HEK293 (cell line): ENCODE measurements around the gene EFNA2.

Experiments
- CTCF ChIA-PET: fragments of 350-600 bp; formaldehyde crosslinking; extraction: SDS; loops from one replicate; lab custom pipeline; 2021; ENCODE audit warnings: antibody characterized with exemption; lab: Yijun Ruan, JAX
- POLR2A ChIA-PET: fragments of 300-600 bp; formaldehyde crosslinking; extraction: SDS; loops from one replicate; lab custom pipeline; 2020; ENCODE audit warnings: antibody characterized with exemption, inconsistent platforms; lab: Yijun Ruan, JAX
- H3K27ac ChIP-seq: fragments of 200-500 bp; sonication (Bioruptor generic); 2 replicates; pipeline ENCODE4 v1.5.1; 2014; ENCODE audit warnings: low read depth, low read length, control low read depth, inconsistent platforms; ENCODE audit errors: extremely low read depth
- H3K36me3 ChIP-seq, 2 experiments: fragments of 200-500 bp in 1 of 2; sonication (Bioruptor generic) in 1 of 2; 1 replicate in 1 of 2; 2 replicates in 1 of 2; pipeline ENCODE4 v1.5.1; 2014 to 2017; ENCODE audit warnings: inconsistent platforms in 2 of 2, low read length in 2 of 2; ENCODE audit not compliant: control insufficient read depth in 2 of 2, insufficient read depth in 1 of 2
- H3K4me1 ChIP-seq: fragments of 200-500 bp; sonication (Bioruptor generic); 2 replicates; pipeline ENCODE4 v1.5.1; 2014; ENCODE audit warnings: mild to moderate bottlenecking, low read length, inconsistent platforms; ENCODE audit not compliant: control insufficient read depth, insufficient read depth
- H3K4me3 ChIP-seq: 2 replicates; pipeline ENCODE4 v1.5.1; 2011; ENCODE audit warnings: low read depth, mild to moderate bottlenecking, control low read depth, low read length, moderate library complexity
- H3K9me3 ChIP-seq: fragments of 200-500 bp; sonication (Bioruptor generic); 2 replicates; pipeline ENCODE4 v1.5.1; 2014; ENCODE audit warnings: low read depth, low read length, inconsistent platforms; ENCODE audit not compliant: control insufficient read depth, insufficient read depth
- GLI4 ChIP-seq: fragments of 450-650 bp; formaldehyde crosslinking; IDR thresholded peaks from 2 replicates; pipeline ENCODE4 v1.5.1; 2016; ENCODE audit warnings: missing biosample characterization, missing genetic modification characterization
- GLIS1 ChIP-seq: fragments of 450-650 bp; formaldehyde crosslinking; IDR thresholded peaks from 2 replicates; pipeline ENCODE4 v1.5.1; 2016; ENCODE audit warnings: missing biosample characterization, missing genetic modification characterization
- GLIS2 ChIP-seq: fragments of 450-650 bp; formaldehyde crosslinking; IDR thresholded peaks from 2 replicates; pipeline ENCODE4 v1.5.1; 2016; ENCODE audit warnings: missing biosample characterization, missing genetic modification characterization
- KLF8 ChIP-seq: fragments of 450-650 bp; formaldehyde crosslinking; IDR thresholded peaks from 2 replicates; pipeline ENCODE4 v1.5.1; 2016; ENCODE audit warnings: missing biosample characterization, missing genetic modification characterization
- OSR2 ChIP-seq: fragments of 450-650 bp; formaldehyde crosslinking; IDR thresholded peaks from 2 replicates; pipeline ENCODE4 v1.5.1; 2016; ENCODE audit warnings: missing biosample characterization, missing genetic modification characterization
- PBX3 ChIP-seq: sonication (generic); formaldehyde crosslinking; IDR thresholded peaks from 2 replicates; pipeline ENCODE4 v1.8.1; 2022; ENCODE audit warnings: mild to moderate bottlenecking, moderate library complexity, missing genetic modification reagents
- PRDM2 ChIP-seq: fragments of 450-650 bp; formaldehyde crosslinking; IDR thresholded peaks from 2 replicates; pipeline ENCODE4 v1.5.1; 2016; ENCODE audit warnings: missing biosample characterization, missing genetic modification characterization, borderline replicate concordance
- SCRT1 ChIP-seq: fragments of 450-650 bp; formaldehyde crosslinking; IDR thresholded peaks from 2 replicates; pipeline ENCODE4 v1.5.1; 2016; ENCODE audit warnings: missing biosample characterization, missing genetic modification characterization, borderline replicate concordance
- SCRT2 ChIP-seq: fragments of 450-650 bp; formaldehyde crosslinking; IDR thresholded peaks from 2 replicates; pipeline ENCODE4 v1.5.1; 2016; ENCODE audit warnings: missing biosample characterization, missing genetic modification characterization
- SETDB1 ChIP-seq: IDR thresholded peaks from one replicate; pipeline ENCODE4 v1.6.1; 2017; ENCODE audit warnings: mild to moderate bottlenecking, low read length, moderate library complexity, mixed read lengths; ENCODE audit not compliant: insufficient read length
- SP7 ChIP-seq: fragments of 450-650 bp; formaldehyde crosslinking; IDR thresholded peaks from 2 replicates; pipeline ENCODE4 v1.5.1; 2016; ENCODE audit warnings: missing biosample characterization, missing genetic modification characterization
- WT1 ChIP-seq: fragments of 450-650 bp; formaldehyde crosslinking; IDR thresholded peaks from 2 replicates; pipeline ENCODE4 v1.5.1; 2016; ENCODE audit warnings: missing biosample characterization, missing genetic modification characterization
- ZBTB20 ChIP-seq: fragments of 450-650 bp; formaldehyde crosslinking; IDR thresholded peaks from 2 replicates; pipeline ENCODE4 v1.5.1; 2016; ENCODE audit warnings: missing biosample characterization, missing genetic modification characterization
- ZBTB8A ChIP-seq: fragments of 450-650 bp; formaldehyde crosslinking; IDR thresholded peaks from 2 replicates; pipeline ENCODE4 v1.5.1; 2016; ENCODE audit warnings: missing biosample characterization, missing genetic modification characterization
- ZEB2 ChIP-seq: fragments of 450-650 bp; formaldehyde crosslinking; IDR thresholded peaks from 2 replicates; pipeline ENCODE4 v1.5.1; 2016; ENCODE audit warnings: missing biosample characterization, missing genetic modification characterization
- ZFHX2 ChIP-seq: fragments of 450-650 bp; formaldehyde crosslinking; conservative IDR thresholded peaks from 2 replicates; pipeline ENCODE4 v1.5.1; 2016; ENCODE audit warnings: missing biosample characterization, missing genetic modification characterization
- ZIC2 ChIP-seq: fragments of 450-650 bp; formaldehyde crosslinking; IDR thresholded peaks from 2 replicates; pipeline ENCODE4 v1.5.1; 2016; ENCODE audit warnings: missing biosample characterization, missing genetic modification characterization
- ZNF2 ChIP-seq: fragments of 450-650 bp; formaldehyde crosslinking; IDR thresholded peaks from 2 replicates; pipeline ENCODE4 v1.5.1; 2016; ENCODE audit warnings: missing biosample characterization, missing genetic modification characterization
- ZNF24 ChIP-seq: fragments of 450-650 bp; formaldehyde crosslinking; IDR thresholded peaks from 2 replicates; pipeline ENCODE4 v1.5.1; 2016; ENCODE audit warnings: missing biosample characterization, missing genetic modification characterization
- ZNF335 ChIP-seq: fragments of 450-650 bp; formaldehyde crosslinking; conservative IDR thresholded peaks from 2 replicates; pipeline ENCODE4 v1.5.1; 2016; ENCODE audit warnings: missing biosample characterization, missing genetic modification characterization
- TF ChIP-seq, protein P1 (sequence below): fragments of 450-650 bp; formaldehyde crosslinking; IDR thresholded peaks from 2 replicates; pipeline ENCODE4 v1.5.1; 2016; ENCODE audit warnings: missing biosample characterization, missing genetic modification characterization
- TF ChIP-seq, protein P2 (sequence below): fragments of 450-650 bp; formaldehyde crosslinking; IDR thresholded peaks from 2 replicates; pipeline ENCODE4 v1.5.1; 2016; ENCODE audit warnings: missing biosample characterization, missing genetic modification characterization

The EFNA2 gene

DNA sequence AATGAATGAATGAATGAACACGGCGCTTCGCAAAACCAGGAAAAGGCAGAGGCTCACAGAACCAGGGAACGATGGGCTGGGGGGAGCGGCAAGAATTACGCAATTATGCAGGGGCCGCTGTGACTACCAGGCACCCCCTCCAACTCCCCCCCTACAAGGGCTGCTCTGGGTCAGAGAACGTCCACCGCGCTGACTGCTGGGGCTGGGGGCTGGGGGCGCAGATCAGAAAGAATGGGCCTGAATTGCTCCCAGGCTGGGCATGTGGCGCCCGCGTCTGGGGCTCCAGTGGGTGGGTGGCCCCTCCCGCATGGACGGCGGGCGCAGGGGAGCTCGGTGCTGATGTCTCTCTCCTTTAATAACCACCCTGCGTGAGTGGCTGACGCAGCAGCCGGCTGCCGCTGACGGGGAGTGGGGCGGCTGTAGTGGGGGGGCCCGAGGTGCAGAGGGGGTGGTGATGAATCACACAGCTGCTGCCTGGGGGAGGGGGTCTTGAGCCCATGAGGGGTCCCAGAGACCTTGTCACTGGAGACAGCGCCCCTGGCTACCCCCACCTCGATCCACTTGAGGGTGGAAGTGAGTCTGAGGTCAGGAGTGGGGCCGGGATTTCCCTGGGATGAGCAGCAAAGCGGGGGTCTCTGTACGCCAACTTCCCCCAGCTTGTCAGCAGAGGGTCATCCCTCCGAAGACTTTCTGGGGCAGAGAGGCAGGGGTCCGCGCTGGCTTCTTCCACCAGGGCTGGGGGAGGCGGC lies 18.0 kb upstream of the EFNA2 start (continued):
- TF ChIP-seq, protein P1, sequence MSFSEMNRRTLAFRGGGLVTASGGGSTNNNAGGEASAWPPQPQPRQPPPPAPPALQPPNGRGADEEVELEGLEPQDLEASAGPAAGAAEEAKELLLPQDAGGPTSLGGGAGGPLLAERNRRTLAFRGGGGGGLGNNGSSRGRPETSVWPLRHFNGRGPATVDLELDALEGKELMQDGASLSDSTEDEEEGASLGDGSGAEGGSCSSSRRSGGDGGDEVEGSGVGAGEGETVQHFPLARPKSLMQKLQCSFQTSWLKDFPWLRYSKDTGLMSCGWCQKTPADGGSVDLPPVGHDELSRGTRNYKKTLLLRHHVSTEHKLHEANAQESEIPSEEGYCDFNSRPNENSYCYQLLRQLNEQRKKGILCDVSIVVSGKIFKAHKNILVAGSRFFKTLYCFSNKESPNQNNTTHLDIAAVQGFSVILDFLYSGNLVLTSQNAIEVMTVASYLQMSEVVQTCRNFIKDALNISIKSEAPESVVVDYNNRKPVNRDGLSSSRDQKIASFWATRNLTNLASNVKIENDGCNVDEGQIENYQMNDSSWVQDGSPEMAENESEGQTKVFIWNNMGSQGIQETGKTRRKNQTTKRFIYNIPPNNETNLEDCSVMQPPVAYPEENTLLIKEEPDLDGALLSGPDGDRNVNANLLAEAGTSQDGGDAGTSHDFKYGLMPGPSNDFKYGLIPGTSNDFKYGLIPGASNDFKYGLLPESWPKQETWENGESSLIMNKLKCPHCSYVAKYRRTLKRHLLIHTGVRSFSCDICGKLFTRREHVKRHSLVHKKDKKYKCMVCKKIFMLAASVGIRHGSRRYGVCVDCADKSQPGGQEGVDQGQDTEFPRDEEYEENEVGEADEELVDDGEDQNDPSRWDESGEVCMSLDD (tag by site-specific recombination) = peak; percentile 76; the same call in 1 of the 2 replicates
- TF ChIP-seq GLIS1 (peak; percentile 34), ZFHX2 (tag by site-specific recombination) (peak; percentile 27), PBX3 (CRISPR knock-in tag) (no peak), OSR2 (tag by site-specific recombination) (peak; percentile 25; the same call in 1 of the 2 replicates), ZBTB8A (tag by site-specific recombination) (peak; percentile 89), ZNF24 (peak; percentile 100), ZEB2 (tag by site-specific recombination) (peak; percentile 73; the same call in 1 of the 2 replicates), GLIS2 (tag by site-specific recombination) (peak; percentile 72), SP7 (peak; percentile 58)

DNA sequence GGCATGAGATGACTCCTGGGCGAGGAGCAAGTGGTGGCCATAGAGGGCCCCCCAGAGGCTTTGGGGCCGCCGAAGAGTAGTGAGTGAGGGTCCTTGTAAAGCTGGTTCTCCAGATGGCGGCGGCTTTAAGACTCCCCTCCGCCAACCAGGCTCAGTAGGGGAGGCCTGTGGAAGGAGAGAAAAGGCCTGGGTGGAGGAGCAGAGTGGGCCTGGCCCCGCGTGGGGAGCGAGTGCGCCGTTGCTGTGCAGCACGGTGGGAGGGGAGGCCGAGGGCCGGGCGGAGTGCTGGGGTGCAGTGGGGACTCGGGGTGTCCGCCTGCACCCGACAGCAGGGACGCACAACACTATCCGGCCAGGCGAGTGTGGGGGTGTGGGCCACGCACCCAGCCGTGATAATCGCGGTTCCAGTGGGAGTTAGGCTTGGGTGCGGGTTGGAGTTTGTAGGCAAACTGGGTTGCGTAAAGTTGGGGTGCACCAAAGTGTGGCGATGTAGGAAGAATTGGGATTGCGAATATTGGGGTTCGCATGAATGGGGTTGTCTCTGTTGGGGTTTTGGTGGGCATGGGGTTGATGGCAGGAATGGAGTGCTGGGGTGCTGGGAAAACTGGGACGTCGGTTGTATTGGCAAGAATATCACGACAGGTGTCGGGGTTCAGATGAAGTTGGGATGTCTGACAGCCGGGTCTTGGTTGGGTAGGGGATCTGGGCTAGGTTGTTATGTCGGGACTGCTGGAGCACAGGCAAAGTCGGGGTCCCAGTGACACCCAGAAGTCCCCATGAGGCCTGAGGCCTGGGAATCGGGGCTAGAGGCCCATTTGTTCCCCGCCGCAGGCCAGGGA lies 17.2 kb upstream of the EFNA2 start:
- ChIA-PET CTCF (interaction anchor here (0.6 to 11.3 kb wide), 8 partner anchors 10 to 299 kb away, joined by 3 to 299 read pairs (median 4); no protein-coding TSS in a partner anchor), POLR2A (interaction anchor here (0.5 to 7.7 kb wide), 68 partner anchors 9 to 530 kb away, joined by 3 to 407 read pairs (median 5); partner anchors contain the start of genes ABCA7, ATP5F1D, CNN2 and GPX4)
- Histone ChIP-seq H3K4me1 (peaks cover 20% of the 10 kb centered on the region), H3K4me3 (no peak overlapping the region), H3K36me3 (peaks cover 4 to 37% of the 10 kb centered on the region in 2 experiments; a peak in 2 of 3 replicates), H3K9me3 (no peaks in the 10 kb centered on the region), H3K27ac (no peak overlapping the region; the same call in 1 of the 2 replicates)
- TF ChIP-seq ZBTB20 (tag by site-specific recombination) (peak; percentile 45), ZBTB8A (tag by site-specific recombination) (peak; percentile 53), SCRT1 (tag by site-specific recombination) (peak; percentile 61; the same call in 1 of the 2 replicates), PRDM2 (tag by site-specific recombination) (peak; percentile 60; the same call in 1 of the 2 replicates), SCRT2 (tag by site-specific recombination) (peak; percentile 69), ZNF2 (tag by site-specific recombination) (peak; percentile 38; the same call in 1 of the 2 replicates), SETDB1 (no peak), GLI4 (no peak), ZNF335 (tag by site-specific recombination) (peak; percentile 63), ZIC2 (tag by site-specific recombination) (peak; percentile 13; the same call in 1 of the 2 replicates), KLF8 (tag by site-specific recombination) (peak; percentile 9; the same call in 1 of the 2 replicates), WT1 (tag by site-specific recombination) (peak; percentile 8; the same call in 1 of the 2 replicates)
- TF ChIP-seq, protein P2, sequence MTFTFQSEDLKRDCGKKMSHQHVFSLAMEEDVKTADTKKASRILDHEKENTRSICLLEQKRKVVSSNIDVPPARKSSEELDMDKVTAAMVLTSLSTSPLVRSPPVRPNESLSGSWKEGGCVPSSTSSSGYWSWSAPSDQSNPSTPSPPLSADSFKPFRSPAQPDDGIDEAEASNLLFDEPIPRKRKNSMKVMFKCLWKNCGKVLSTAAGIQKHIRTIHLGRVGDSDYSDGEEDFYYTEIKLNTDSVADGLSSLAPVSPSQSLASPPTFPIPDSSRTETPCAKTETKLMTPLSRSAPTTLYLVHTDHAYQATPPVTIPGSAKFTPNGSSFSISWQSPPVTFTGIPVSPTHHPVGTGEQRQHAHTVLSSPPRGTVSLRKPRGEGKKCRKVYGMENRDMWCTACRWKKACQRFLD (tag by site-specific recombination) = no peak
